SH-SY5Y (cell line): Measurements from ENCODE around the gene DENND2C.

Experiments
- GATA2 ChIP-seq: IDR thresholded peaks from 2 replicates; pipeline ENCODE4 v1.6.1; 2011; ENCODE audit warnings: mild to moderate bottlenecking, low read depth, low read length
- GATA3 ChIP-seq: IDR thresholded peaks from 2 replicates; pipeline ENCODE4 v1.6.1; 2011; ENCODE audit warnings: low read depth, mild to moderate bottlenecking, low read length, moderate library complexity

GRCh38 chr1:114676115-114676514, 6.3 kb upstream of the DENND2C start:
- TF ChIP-seq GATA2: no peak
- TF ChIP-seq GATA3: no peak
